MM.1S (cell line): ENCODE data around the gene POLD3.

Experiments used
- DNase-seq: peaks from one replicate; pipeline ENCODE4 v3.0.0-alpha.2; 2015
- H2AFZ ChIP-seq: fragments of 300-600 bp; sonication (generic); 2 replicates; pipeline ENCODE4 v1.6.0; 2016; ENCODE audit warnings: antibody characterized with exemption, low read length
- H3F3A ChIP-seq: fragments of 300-600 bp; sonication (generic); 2 replicates; pipeline ENCODE4 v1.6.1; 2016; ENCODE audit warnings: mild to moderate bottlenecking, antibody characterized with exemption, low read length, moderate library complexity, mixed read lengths; ENCODE audit not compliant: insufficient read depth
- H3K27ac ChIP-seq: fragments of 300-600 bp; sonication (generic); 2 replicates; pipeline ENCODE4 v1.5.1; 2016; ENCODE audit warnings: mild to moderate bottlenecking, low read length
- H3K27me3 ChIP-seq: fragments of 300-600 bp; sonication (generic); replicated peaks from 2 replicates; pipeline ENCODE4 v1.6.0; 2016; ENCODE audit warnings: low read length; ENCODE audit not compliant: insufficient read depth
- H3K36me3 ChIP-seq: fragments of 300-600 bp; sonication (generic); replicated peaks from 2 replicates; pipeline ENCODE4 v1.6.1; 2016; ENCODE audit warnings: mild to moderate bottlenecking, low read length, mixed read lengths; ENCODE audit not compliant: insufficient read depth
- H3K4me1 ChIP-seq: fragments of 300-600 bp; sonication (generic); 2 replicates; pipeline ENCODE4 v1.6.1; 2016; ENCODE audit warnings: low read length, mixed read lengths
- H3K4me2 ChIP-seq: fragments of 300-600 bp; sonication (generic); 2 replicates; pipeline ENCODE4 v1.6.0; 2016; ENCODE audit warnings: low read depth, low read length
- H3K4me3 ChIP-seq: fragments of 300-600 bp; sonication (generic); 2 replicates; pipeline ENCODE4 v1.5.1; 2016; ENCODE audit warnings: low read length, mixed read lengths
- H3K79me2 ChIP-seq: fragments of 300-600 bp; sonication (generic); 2 replicates; pipeline ENCODE4 v1.6.1; 2016; ENCODE audit warnings: mixed run types, low read length, mixed read lengths
- H3K9ac ChIP-seq: fragments of 300-600 bp; sonication (generic); 2 replicates; pipeline ENCODE4 v1.6.1; 2016; ENCODE audit warnings: low read length, mixed read lengths
- H3K9me2 ChIP-seq: fragments of 300-600 bp; sonication (generic); replicated peaks from 2 replicates; pipeline ENCODE4 v1.6.1; 2016; ENCODE audit warnings: mild to moderate bottlenecking, low read length, mixed read lengths; ENCODE audit not compliant: insufficient read depth
- H3K9me3 ChIP-seq: fragments of 300-600 bp; sonication (generic); replicated peaks from 2 replicates; pipeline ENCODE4 v1.6.1; 2016; ENCODE audit warnings: mild to moderate bottlenecking, low read length, mixed read lengths; ENCODE audit not compliant: insufficient read depth
- H4K20me1 ChIP-seq: fragments of 300-600 bp; sonication (generic); 2 replicates; pipeline ENCODE4 v1.6.1; 2016; ENCODE audit warnings: mild to moderate bottlenecking, low read length, moderate library complexity, mixed read lengths; ENCODE audit not compliant: insufficient read depth
- EZH2 ChIP-seq: fragments of 300-600 bp; sonication (generic); optimal IDR thresholded peaks from 2 replicates; pipeline ENCODE3; 2017; ENCODE audit warnings: low read depth, mild to moderate bottlenecking, antibody characterized with exemption, low read length, mixed read lengths
- EZH2phosphoT487 ChIP-seq: fragments of 300-600 bp; sonication (generic); IDR thresholded peaks from 2 replicates; pipeline ENCODE4 v1.6.1; 2018; ENCODE audit warnings: antibody characterized with exemption, low read length
- TF ChIP-seq, protein P1 (sequence below): fragments of 300-600 bp; sonication (generic); IDR thresholded peaks from 2 replicates; pipeline ENCODE4 v1.5.1; 2016; ENCODE audit warnings: antibody characterized with exemption, low read length, mixed read lengths

POLD3 gene

DNA sequence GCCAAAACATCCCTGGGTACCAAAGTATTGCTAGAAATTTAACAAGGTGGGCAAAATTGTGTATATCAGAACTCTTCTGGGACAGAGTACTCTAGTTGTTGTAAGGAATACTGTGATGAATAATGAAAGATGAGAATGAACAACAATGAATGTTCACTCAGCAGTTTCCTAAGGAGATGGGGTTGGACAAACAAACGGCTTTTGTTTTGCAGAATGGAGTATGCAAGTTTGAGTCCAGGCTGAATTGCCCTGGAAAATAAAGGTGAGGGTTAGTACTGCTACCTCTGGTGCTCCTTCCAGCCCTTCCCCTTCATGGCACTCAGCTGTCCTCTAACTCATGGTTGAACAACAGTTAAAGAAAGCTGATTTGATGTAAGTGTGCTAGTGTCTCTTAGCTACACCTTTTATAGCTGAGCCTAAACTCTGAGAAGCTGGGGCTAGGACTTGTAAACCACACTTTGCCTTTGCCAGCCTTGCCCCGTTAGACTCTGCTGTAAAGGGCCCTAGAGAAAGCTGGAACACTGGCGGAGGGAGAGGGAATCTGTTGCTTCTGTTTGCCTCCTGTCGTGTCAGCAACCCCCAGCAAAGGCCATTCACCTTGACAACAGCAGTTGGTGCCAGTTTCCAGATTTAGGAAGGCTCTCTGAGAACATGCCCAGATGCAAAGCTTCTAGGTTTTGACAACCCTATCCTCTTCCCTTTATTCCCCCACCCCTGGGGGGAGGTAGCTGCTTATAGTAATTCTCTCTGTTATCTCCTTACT, 41.2 kb upstream of the POLD3 start:
- no peaks in the 10 kb centered on the region for H3K36me3 ChIP-seq
- H3K4me1 ChIP-seq: no peaks in the 10 kb centered on the region
- H3K4me3 ChIP-seq: no peak overlapping the region
- H2AFZ ChIP-seq: no peak overlapping the region
- no peaks in the 10 kb centered on the region for H3K9me3 ChIP-seq
- no peak overlapping the region for H3K27ac ChIP-seq
- TF ChIP-seq, protein P1, sequence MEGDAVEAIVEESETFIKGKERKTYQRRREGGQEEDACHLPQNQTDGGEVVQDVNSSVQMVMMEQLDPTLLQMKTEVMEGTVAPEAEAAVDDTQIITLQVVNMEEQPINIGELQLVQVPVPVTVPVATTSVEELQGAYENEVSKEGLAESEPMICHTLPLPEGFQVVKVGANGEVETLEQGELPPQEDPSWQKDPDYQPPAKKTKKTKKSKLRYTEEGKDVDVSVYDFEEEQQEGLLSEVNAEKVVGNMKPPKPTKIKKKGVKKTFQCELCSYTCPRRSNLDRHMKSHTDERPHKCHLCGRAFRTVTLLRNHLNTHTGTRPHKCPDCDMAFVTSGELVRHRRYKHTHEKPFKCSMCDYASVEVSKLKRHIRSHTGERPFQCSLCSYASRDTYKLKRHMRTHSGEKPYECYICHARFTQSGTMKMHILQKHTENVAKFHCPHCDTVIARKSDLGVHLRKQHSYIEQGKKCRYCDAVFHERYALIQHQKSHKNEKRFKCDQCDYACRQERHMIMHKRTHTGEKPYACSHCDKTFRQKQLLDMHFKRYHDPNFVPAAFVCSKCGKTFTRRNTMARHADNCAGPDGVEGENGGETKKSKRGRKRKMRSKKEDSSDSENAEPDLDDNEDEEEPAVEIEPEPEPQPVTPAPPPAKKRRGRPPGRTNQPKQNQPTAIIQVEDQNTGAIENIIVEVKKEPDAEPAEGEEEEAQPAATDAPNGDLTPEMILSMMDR: no peak
- TF ChIP-seq EZH2phosphoT487: no peak
- no peak for TF ChIP-seq EZH2
- no peak for DNase-seq
- no peaks in the 10 kb centered on the region for H3K9me2 ChIP-seq
- H3K79me2 ChIP-seq: no peaks in the 10 kb centered on the region
- H4K20me1 ChIP-seq: no peaks in the 10 kb centered on the region
- no peak overlapping the region for H3K9ac ChIP-seq
- H3F3A ChIP-seq: no peaks in the 10 kb centered on the region
- no peak overlapping the region for H3K4me2 ChIP-seq
- no peaks in the 10 kb centered on the region for H3K27me3 ChIP-seq

GRCh38 chr11:74551754-74552145, 40.6 kb upstream of the POLD3 start:
- no peak overlapping the region for H3K9ac ChIP-seq
- no peak overlapping the region for H3K4me2 ChIP-seq
- H2AFZ ChIP-seq: no peak overlapping the region
- no peak for TF ChIP-seq EZH2
- TF ChIP-seq, protein P1: no peak
- TF ChIP-seq EZH2phosphoT487: no peak
- H3F3A ChIP-seq: no peaks in the 10 kb centered on the region
- no peaks in the 10 kb centered on the region for H3K36me3 ChIP-seq
- peaks cover 2% of the 10 kb centered on the region; the same call in 1 of the 2 replicates for H3K4me1 ChIP-seq
- H3K79me2 ChIP-seq: no peaks in the 10 kb centered on the region
- no peaks in the 10 kb centered on the region for H4K20me1 ChIP-seq
- no peak for DNase-seq
- H3K4me3 ChIP-seq: no peak overlapping the region
- H3K9me2 ChIP-seq: no peaks in the 10 kb centered on the region
- H3K27ac ChIP-seq: no peak overlapping the region
- no peaks in the 10 kb centered on the region for H3K27me3 ChIP-seq
- no peaks in the 10 kb centered on the region for H3K9me3 ChIP-seq

GRCh38 chr11:74557526-74557925, 34.9 kb upstream of the POLD3 start:
- TF ChIP-seq, protein P1: no peak
- TF ChIP-seq EZH2phosphoT487 (no peak), EZH2 (no peak)
- no peak overlapping the region for H3K4me3 ChIP-seq
- H3K27ac ChIP-seq: no peak overlapping the region
- H4K20me1 ChIP-seq: no peaks in the 10 kb centered on the region
- no peaks in the 10 kb centered on the region for H3K9me2 ChIP-seq
- H3K36me3 ChIP-seq: no peaks in the 10 kb centered on the region
- no peaks in the 10 kb centered on the region for H3K79me2 ChIP-seq
- H3K4me2 ChIP-seq: no peak overlapping the region
- no peak overlapping the region for H2AFZ ChIP-seq
- no peaks in the 10 kb centered on the region for H3K27me3 ChIP-seq
- no peaks in the 10 kb centered on the region for H3F3A ChIP-seq
- H3K9me3 ChIP-seq: no peaks in the 10 kb centered on the region
- peaks cover 3% of the 10 kb centered on the region; the same call in 1 of the 2 replicates for H3K4me1 ChIP-seq
- H3K9ac ChIP-seq: no peak overlapping the region
- no peak for DNase-seq
